Embryonic facial prominence (tissue), 1 donor: ENCODE measurements around the gene MCM8.
"Not testable (repeated sequence)": the region's sequence is repeated elsewhere in the genome, so short reads cannot be mapped to it uniquely, and the experiment has no call there.

Source experiments
- DNase-seq: peaks from one replicate; pipeline ENCODE4 v3.0.0-alpha.2; 2016; ENCODE audit errors: extremely low spot score

Gene MCM8

GRCh38 chr20:6006603-6006949 is 56.1 kb downstream of the MCM8 start:
- no peak for DNase-seq

- no peak for DNase-seq
Observed at GRCh38 chr20:6007094-6007528, 56.7 kb downstream of the MCM8 start.

- no peak for DNase-seq
Observed at GRCh38 chr20:6007529-6008103, 57.2 kb downstream of the MCM8 start.

GRCh38 chr20:6008254-6008653 is 57.8 kb downstream of the MCM8 start:
- DNase-seq = no peak

- no peak for DNase-seq
Observed at GRCh38 chr20:6012179-6012578, 61.7 kb downstream of the MCM8 start.

- no peak for DNase-seq
Observed at GRCh38 chr20:6014017-6014416, 63.6 kb downstream of the MCM8 start.

GRCh38 chr20:6014957-6015356 is 64.5 kb downstream of the MCM8 start:
- no peak for DNase-seq

GRCh38 chr20:6017467-6017866 is 67.0 kb downstream of the MCM8 start:
- DNase-seq = no peak

- DNase-seq = no peak
Observed at GRCh38 chr20:6017880-6018279, 67.4 kb downstream of the MCM8 start.

GRCh38 chr20:6024768-6025167 is 74.3 kb downstream of the MCM8 start:
- DNase-seq = no peak

- no peak for DNase-seq
Observed at GRCh38 chr20:6026051-6026450, 75.6 kb downstream of the MCM8 start.

- no peak for DNase-seq
Observed at GRCh38 chr20:6028818-6029217, 78.4 kb downstream of the MCM8 start.

- no peak for DNase-seq
Observed at GRCh38 chr20:6029538-6029937, 79.1 kb downstream of the MCM8 start.

GRCh38 chr20:6030453-6031080 is 80.1 kb downstream of the MCM8 start:
- DNase-seq = no peak

GRCh38 chr20:6032907-6033306 is 82.5 kb downstream of the MCM8 start:
- DNase-seq = not testable (repeated sequence)

GRCh38 chr20:6034134-6034969 is 83.9 kb downstream of the MCM8 start:
- DNase-seq = no peak

- DNase-seq = no peak
Observed at GRCh38 chr20:6036213-6036612, 85.8 kb downstream of the MCM8 start.

GRCh38 chr20:6037082-6037481 is 86.6 kb downstream of the MCM8 start:
- no peak for DNase-seq

- DNase-seq = no peak
Observed at GRCh38 chr20:6038256-6038655, 87.8 kb downstream of the MCM8 start.

GRCh38 chr20:6039766-6040165 is 89.3 kb downstream of the MCM8 start:
- DNase-seq = no peak

- no peak for DNase-seq
Observed at GRCh38 chr20:6040540-6040939, 90.1 kb downstream of the MCM8 start.

- no peak for DNase-seq
Observed at GRCh38 chr20:6040958-6041807, 90.7 kb downstream of the MCM8 start.
